ENCODE data around the gene BMAL1. TPM values are rescaled to one million over a fixed set of nuclear protein-coding genes. Genes with fewer than 3 reads are reported as not detected.

The BMAL1 gene
- total RNA-seq, 1 donor from 2014 or later: 8.5 TPM

DNA sequence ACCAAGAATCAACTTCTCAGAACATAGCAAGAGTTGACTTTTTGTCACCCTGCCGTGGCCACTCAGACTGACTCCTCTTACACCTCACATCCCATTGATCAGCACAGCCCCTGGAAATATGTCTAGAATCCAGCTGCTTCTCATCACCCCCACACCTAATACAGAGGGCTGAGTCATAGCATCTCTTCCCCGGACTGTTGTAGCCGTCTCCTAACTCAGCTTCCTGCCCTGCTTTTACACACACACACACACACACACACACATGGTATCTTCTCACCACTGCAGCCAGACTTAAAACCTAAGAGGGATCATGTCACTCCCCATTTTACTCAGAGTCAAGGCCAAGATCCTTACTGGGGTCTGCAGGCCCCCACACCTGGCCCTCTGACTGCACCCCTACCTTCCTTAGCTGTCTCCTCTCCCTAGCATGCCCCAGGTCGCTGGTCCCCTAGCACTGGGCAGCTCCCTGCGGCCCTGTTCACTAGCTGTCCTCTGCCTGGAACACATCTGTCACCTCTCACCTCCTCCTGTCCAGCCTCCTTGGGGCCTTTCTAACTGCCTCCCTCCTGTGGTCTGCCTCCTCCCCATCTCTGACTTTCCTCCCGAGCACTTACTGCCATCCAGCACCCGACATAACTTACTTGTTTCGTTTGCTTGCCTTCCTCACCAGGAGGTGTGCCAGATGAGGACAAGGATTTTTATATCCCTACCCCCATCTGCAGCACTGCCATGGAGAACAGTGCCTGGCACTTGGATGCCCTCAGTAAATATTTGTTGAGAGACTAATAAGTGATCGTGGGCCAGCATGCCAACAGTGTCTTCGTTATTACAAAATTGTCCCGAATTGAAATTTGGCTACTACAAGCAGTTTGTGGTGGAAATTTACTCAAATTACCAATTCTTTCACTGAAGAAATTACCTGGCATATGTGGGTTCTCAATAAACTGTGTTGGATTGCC is 61.9 kb downstream of the BMAL1 start:
- DNase-seq (ENCODE audit: low read depth): peak; percentile 68
- H3K4me3 ChIP-seq (ENCODE audit: low read depth, low read length): no peak overlapping the region
- TF ChIP-seq, protein P1, sequence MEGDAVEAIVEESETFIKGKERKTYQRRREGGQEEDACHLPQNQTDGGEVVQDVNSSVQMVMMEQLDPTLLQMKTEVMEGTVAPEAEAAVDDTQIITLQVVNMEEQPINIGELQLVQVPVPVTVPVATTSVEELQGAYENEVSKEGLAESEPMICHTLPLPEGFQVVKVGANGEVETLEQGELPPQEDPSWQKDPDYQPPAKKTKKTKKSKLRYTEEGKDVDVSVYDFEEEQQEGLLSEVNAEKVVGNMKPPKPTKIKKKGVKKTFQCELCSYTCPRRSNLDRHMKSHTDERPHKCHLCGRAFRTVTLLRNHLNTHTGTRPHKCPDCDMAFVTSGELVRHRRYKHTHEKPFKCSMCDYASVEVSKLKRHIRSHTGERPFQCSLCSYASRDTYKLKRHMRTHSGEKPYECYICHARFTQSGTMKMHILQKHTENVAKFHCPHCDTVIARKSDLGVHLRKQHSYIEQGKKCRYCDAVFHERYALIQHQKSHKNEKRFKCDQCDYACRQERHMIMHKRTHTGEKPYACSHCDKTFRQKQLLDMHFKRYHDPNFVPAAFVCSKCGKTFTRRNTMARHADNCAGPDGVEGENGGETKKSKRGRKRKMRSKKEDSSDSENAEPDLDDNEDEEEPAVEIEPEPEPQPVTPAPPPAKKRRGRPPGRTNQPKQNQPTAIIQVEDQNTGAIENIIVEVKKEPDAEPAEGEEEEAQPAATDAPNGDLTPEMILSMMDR (conservative IDR thresholded peaks at IDR 0.05; ENCODE audit: low read depth, low read length): no peak

DNA sequence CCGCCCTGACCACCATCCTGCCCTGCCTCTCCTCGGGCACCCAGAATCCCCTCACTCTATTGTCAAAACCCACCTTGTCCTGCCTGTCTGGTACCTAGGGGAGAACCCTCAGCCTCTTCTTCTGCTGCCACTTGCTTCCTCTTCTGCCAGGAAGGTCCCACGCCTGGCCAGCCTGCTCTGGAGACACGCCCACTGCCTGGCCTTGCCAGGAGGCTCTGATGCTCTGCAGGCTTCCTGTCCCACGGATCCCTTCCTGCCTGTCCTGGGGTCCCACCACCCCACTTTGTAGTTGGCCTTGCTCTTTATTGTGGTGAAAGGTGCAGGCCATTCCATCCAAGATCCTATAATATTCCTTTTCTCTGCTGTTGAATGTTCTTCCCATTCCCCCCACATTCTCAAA is 63.4 kb downstream of the BMAL1 start:
- H3K4me3 ChIP-seq (ENCODE audit: low read depth, low read length): no peak overlapping the region
- DNase-seq (ENCODE audit: low read depth): no peak
- TF ChIP-seq, protein P1 (conservative IDR thresholded peaks at IDR 0.05; ENCODE audit: low read depth, low read length): no peak

DNA sequence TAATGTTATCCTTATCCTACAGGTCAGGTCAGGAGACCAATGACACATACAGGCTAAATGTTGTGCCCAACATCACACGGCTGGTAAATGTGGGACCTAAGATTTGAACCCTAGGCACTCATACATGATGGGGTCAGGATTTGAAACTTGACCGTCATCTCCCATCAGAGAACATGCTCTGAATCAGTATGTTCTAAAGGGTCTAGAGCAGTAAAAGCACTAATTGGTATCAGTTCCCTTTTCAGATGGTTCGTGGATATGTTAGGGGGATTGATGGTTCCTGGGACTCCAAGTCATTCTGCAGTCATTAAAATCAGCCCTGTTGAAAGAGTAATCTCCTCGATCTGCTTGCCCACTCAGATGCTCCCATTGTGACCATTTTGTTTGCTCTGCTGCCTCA is 65.5 kb downstream of the BMAL1 start:
- DNase-seq (ENCODE audit: low read depth): no peak
- TF ChIP-seq, protein P1 (conservative IDR thresholded peaks at IDR 0.05; ENCODE audit: low read depth, low read length): no peak
- no peak overlapping the region for H3K4me3 ChIP-seq (ENCODE audit: low read depth, low read length)

DNA sequence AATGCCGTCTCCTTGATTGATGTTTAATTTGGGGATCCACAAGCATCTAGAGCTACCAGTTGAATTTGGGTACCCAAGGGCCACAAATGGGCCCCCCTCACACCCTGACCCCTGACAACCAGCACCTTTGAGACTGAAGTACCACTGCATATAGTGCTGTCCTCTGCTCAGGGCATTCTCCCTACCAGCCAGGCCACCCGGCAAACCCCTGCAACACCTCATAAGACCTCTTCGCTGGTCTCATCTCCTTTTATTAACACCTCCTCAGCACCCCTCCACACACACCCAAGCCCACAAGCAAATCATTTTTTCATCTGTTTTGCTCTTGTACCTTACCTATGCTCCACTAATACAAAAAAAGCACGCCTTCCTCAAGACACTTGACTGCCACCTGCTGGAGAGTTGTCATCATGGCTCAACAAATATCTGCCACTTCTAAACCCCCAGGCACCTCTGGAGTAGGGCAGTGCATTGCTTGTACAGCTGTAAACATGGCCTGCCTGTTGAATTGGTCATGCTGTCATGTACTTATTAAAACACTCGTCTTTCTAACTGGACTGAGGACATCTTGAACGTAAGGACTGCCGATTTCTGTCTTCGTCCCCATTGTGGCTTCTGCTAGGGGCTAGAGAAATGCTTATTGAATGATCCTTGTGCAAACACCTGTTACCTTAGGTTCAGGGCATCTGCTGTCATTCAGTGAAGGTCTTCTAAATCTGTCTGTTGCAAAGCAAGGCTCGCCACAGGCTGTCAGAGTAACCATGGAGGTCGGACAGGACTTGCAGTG is 66.5 kb downstream of the BMAL1 start:
- H3K4me3 ChIP-seq (ENCODE audit: low read depth, low read length): no peak overlapping the region
- TF ChIP-seq, protein P1 (conservative IDR thresholded peaks at IDR 0.05; ENCODE audit: low read depth, low read length): peak; percentile 91
- DNase-seq (ENCODE audit: low read depth): no peak

DNA sequence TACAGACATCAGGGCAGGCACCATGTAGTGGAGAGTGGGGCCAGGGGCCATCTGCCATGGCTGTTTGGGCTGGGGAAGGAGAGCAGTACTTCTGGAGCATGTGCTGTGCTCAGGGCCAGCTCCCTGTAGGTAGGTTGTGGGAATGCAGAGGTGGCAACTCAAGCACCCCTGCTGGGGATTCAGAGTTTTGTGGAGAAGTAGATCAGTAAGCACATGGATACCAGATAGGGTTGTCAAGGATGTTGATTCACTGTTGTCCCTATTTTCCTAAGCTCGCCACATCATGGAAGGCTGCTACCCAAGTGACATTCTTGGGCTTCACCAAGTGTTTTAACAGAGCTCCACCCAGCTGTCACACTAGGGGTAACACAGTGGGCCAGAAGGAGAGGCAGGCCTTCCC is 67.2 kb downstream of the BMAL1 start:
- no peak overlapping the region for H3K4me3 ChIP-seq (ENCODE audit: low read depth, low read length)
- DNase-seq (ENCODE audit: low read depth): no peak
- TF ChIP-seq, protein P1 (conservative IDR thresholded peaks at IDR 0.05; ENCODE audit: low read depth, low read length): no peak

DNA sequence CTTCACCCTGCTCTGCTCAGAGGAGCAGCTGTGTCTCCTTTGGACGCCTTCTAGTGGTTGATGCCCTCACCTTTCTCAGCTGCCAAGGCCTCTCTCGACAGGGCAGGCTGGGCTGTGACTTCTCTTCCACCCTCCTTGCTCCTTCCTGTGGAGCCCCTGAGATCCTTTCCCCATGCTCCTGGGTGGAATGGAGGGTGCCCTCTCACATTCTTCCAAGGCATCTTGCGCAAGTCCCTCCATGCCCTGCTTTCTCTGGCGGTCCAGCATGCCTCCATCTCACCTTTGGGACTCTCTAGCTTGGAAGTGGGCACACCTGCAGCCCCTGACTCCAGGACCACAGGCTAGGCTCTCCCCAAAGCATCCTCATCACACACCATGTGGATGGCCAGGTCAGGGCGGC is 68.9 kb downstream of the BMAL1 start:
- no peak overlapping the region for H3K4me3 ChIP-seq (ENCODE audit: low read depth, low read length)
- TF ChIP-seq, protein P1 (conservative IDR thresholded peaks at IDR 0.05; ENCODE audit: low read depth, low read length): no peak
- DNase-seq (ENCODE audit: low read depth): no peak

Data from epithelial cell of proximal tubule (primary cell).